Cardiac muscle cell (in vitro differentiated cells and primary cell): ENCODE results near the gene CENPX. TPM values are rescaled to one million over a fixed set of nuclear protein-coding genes. Genes with fewer than 3 reads are reported as not detected.

ENCODE experiments used
- DNase-seq, 2 donors: peaks; one replicate each; pipeline versions ENCODE4 v3.0.0 to v3.0.0-alpha.2; 2010 to 2017; ENCODE audit warnings: low read depth in 1 of 2, low spot score in 1 of 2
- H3K27ac ChIP-seq: fragments of 200-600 bp; sonication (generic); 2 replicates; pipeline ENCODE4 v1.5.1; 2016
- H3K27me3 ChIP-seq: fragments of 200-600 bp; sonication (generic); 2 replicates; pipeline ENCODE4 v1.6.0; 2016; ENCODE audit warnings: control low read depth
- H3K36me3 ChIP-seq: fragments of 200-600 bp; sonication (generic); 2 replicates; pipeline ENCODE4 v1.5.1; 2016; ENCODE audit warnings: control low read depth
- H3K4me1 ChIP-seq: fragments of 200-600 bp; sonication (generic); 2 replicates; pipeline ENCODE4 v1.8.1; 2017; ENCODE audit warnings: low read depth, mild to moderate bottlenecking, mixed run types
- H3K4me3 ChIP-seq: fragments of 200-600 bp; sonication (generic); 2 replicates; pipeline ENCODE4 v1.5.1; 2016; ENCODE audit warnings: mild to moderate bottlenecking
- H3K9me3 ChIP-seq: fragments of 200-600 bp; sonication (generic); 2 replicates; pipeline ENCODE4 v1.5.1; 2017; ENCODE audit warnings: low read depth, mild to moderate bottlenecking, control low read depth
- CTCF ChIP-seq: IDR thresholded peaks from 2 replicates; pipeline ENCODE4 v1.5.1; 2012; ENCODE audit warnings: low read depth, mild to moderate bottlenecking, low read length
- polyA plus RNA-seq: library from polyadenylated mRNA; unstranded; fragments of >200 nt; fragmentation: Nextera tagmentation; extraction: Ambion mirVana; gene quantifications from 2 replicates; pipeline ENCODE4 v1.2.1, GENCODE V29; 2016
- total RNA-seq: library from RNA; depleted of rRNA; stranded (reverse); fragments of >200 nt; gene quantifications from 2 replicates; pipeline ENCODE4 v1.2.3, GENCODE V29; 2016

The CENPX gene
- total and polyA plus RNA-seq, 2 experiments from 2014 or later = 82.9 to 129 TPM

- DNase-seq = no peak
- Histone ChIP-seq H3K9me3 (no peaks in the 10 kb centered on the region), H3K4me1 (peaks cover 5% of the 10 kb centered on the region), H3K4me3 (no peak overlapping the region), H3K27me3 (no peaks in the 10 kb centered on the region), H3K36me3 (peaks cover 30% of the 10 kb centered on the region), H3K27ac (no peak overlapping the region)
- TF ChIP-seq CTCF = no peak
These were observed 37.3 kb upstream of the CENPX start for GRCh38 chr17:82060001-82060380.

- no peaks in the 10 kb centered on the region for H3K9me3 ChIP-seq
- no peaks in the 10 kb centered on the region for H3K27me3 ChIP-seq
- H3K4me3 ChIP-seq = no peak overlapping the region
- no peak overlapping the region for H3K27ac ChIP-seq
- DNase-seq = no peak
- H3K4me1 ChIP-seq = no peaks in the 10 kb centered on the region
- H3K36me3 ChIP-seq = peaks cover 35% of the 10 kb centered on the region
- TF ChIP-seq CTCF = no peak
These were observed 36.8 kb upstream of the CENPX start for GRCh38 chr17:82059272-82060000.

- no peak overlapping the region for H3K27ac ChIP-seq
- no peaks in the 10 kb centered on the region for H3K9me3 ChIP-seq
- H3K36me3 ChIP-seq = peaks cover 35% of the 10 kb centered on the region
- no peaks in the 10 kb centered on the region for H3K4me1 ChIP-seq
- no peak overlapping the region for H3K4me3 ChIP-seq
- H3K27me3 ChIP-seq = no peaks in the 10 kb centered on the region
- TF ChIP-seq CTCF = no peak
- DNase-seq = no peak
These were observed 36.2 kb upstream of the CENPX start for GRCh38 chr17:82058855-82059249.

- no peaks in the 10 kb centered on the region for H3K9me3 ChIP-seq
- H3K36me3 ChIP-seq = peaks cover 35% of the 10 kb centered on the region
- no peak overlapping the region for H3K27ac ChIP-seq
- no peak for DNase-seq
- H3K4me3 ChIP-seq = no peak overlapping the region
- H3K4me1 ChIP-seq = no peaks in the 10 kb centered on the region
- no peak for TF ChIP-seq CTCF
- H3K27me3 ChIP-seq = no peaks in the 10 kb centered on the region
These were observed 35.7 kb upstream of the CENPX start for GRCh38 chr17:82058230-82058854.

- DNase-seq = no peak
- Histone ChIP-seq H3K4me3 (no peak overlapping the region), H3K27ac (no peak overlapping the region), H3K4me1 (peaks cover 4% of the 10 kb centered on the region), H3K27me3 (no peaks in the 10 kb centered on the region), H3K36me3 (peaks cover 35% of the 10 kb centered on the region), H3K9me3 (no peaks in the 10 kb centered on the region)
- TF ChIP-seq CTCF = no peak
These were observed 34.3 kb upstream of the CENPX start for GRCh38 chr17:82056729-82057621.
